HG02623 (cell line): ENCODE results near the gene INSC.

ENCODE experiments used
- ATAC-seq: cut with Tn5 transposase; IDR thresholded peaks from one replicate; pipeline ENCODE4 v1.9.1; 2021; ENCODE audit warnings: moderate library complexity; ENCODE audit not compliant: unreplicated experiment

The INSC gene

GRCh38 chr11:15108592-15109130 is 6.1 kb upstream of the INSC start:
- ATAC-seq: no peak

- ATAC-seq: no peak
Observed at GRCh38 chr11:15109602-15110001, 5.1 kb upstream of the INSC start.

GRCh38 chr11:15111215-15111614 is 3.5 kb upstream of the INSC start:
- no peak for ATAC-seq

- no peak for ATAC-seq
Observed at GRCh38 chr11:15112131-15112541, 2.6 kb upstream of the INSC start.

- peak; percentile 95 for ATAC-seq
Observed at GRCh38 chr11:15113381-15113780, 1.3 kb upstream of the INSC start.

DNA sequence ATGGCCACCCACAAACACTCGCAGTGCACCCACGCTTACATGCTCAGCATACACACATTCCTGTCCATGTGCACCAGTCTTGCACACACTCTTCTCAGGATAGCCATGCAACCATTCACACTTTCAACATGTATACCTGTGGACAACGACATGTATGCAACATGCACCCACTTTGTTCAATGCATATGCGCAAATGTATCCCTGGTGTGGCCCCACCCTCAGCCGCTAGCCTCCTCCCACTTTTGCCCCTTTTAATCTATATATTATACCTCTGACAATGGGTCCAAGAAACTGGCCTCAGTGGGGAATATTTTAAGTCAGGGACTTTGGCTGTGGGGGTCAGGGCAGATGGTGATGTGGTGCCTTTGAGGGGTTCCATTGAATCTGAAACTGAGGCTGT is 963 bp downstream of the INSC start:
- no peak for ATAC-seq

DNA sequence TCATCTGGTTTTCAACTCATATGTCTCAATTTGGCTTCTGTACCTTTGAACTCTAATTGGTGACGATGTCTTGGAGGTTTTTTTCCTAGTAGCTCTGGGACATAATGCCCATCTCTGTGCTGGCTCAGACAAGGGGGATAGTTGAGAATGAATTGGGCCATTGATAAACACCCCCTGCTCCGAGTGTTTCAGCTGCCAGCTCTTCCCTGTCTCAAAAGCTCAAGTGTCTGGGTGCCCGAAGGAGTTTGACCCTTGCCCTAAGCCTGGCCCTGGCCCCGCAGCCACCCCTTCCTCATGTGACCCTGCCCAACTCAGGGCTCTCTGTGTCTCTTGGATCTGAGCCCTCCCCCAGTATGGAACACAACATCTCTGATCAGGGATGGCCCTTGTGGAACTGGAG is 3.0 kb downstream of the INSC start:
- no peak for ATAC-seq

DNA sequence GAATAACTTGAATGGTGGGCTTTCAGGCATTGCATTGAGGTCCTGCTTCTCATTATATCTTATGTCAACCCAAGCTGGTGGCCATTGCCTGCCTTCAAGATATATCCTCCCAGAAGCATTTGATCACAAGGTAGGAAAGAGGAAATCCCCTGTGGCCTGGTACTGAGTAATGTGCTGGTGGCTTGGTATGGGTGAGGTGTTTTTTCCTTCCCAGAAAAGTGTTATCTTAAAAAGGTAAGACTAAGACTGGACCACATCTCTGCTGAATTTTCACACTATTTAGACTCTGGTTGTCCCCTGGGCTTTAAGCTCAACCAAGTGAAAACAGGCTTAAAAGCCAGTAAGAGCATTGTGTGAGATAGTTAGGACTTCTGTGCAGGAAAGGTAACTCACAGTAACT is 3.7 kb downstream of the INSC start:
- no peak for ATAC-seq

GRCh38 chr11:15119352-15119751 is 4.6 kb downstream of the INSC start:
- no peak for ATAC-seq

DNA sequence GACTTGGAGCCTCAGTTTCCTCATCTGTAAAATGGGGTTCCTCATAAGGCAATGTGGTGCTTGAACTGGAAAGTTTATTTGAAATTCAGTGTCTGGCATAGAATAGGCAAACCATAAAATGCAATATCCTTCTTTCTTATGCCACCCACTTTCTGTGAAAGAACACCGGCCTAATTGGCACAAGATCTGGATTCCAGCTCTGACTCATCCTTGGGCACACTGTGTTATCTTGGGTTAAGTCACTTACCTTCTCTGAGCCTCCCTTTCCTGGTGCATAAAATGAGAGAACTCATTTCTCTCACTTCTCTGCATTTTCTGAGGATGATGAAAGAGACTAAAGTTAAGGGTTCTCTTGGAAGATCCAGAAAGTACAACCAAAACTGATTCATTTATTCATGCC is 5.1 kb downstream of the INSC start:
- ATAC-seq: no peak

DNA sequence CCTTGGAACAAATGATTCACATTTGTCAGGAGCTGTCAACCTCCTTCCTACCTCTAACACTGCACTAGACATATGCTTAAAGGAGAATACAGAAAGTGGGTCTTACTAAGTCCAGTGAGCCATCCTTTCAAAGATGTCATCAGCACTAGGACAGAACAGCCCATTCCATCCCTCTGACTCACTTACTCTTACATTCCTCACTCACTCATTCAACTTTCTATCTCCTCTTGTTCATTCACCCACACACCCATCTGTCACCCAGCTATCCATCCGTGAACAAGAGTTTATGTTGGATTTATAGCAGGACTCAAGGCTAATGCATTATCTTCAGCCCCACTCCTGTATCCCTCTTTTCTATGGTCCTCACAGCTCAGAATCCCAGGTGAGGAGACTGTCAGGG is 9.1 kb downstream of the INSC start:
- no peak for ATAC-seq

DNA sequence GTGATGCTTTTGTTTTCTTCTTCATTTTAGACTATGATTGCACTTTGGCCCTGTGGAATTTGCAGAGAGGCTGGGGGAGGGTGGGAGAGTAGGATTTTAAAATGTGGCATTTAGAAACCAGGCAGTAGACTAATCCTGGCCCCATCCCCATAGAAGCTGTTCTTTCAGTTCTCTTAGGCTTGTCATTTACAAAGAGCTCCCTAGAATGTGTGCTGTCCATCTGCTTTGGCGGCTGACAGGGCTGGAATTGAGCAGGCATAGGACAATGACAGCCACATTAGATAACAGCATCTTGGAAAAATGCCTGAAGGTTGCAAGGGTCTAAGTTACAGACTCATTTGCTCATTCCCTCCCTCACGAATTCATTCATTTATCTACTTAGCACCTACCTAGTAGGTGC is 9.8 kb downstream of the INSC start:
- ATAC-seq: no peak

GRCh38 chr11:15127341-15127740 is 12.6 kb downstream of the INSC start:
- no peak for ATAC-seq

- no peak for ATAC-seq
Observed at GRCh38 chr11:15128621-15129020, 13.9 kb downstream of the INSC start.

DNA sequence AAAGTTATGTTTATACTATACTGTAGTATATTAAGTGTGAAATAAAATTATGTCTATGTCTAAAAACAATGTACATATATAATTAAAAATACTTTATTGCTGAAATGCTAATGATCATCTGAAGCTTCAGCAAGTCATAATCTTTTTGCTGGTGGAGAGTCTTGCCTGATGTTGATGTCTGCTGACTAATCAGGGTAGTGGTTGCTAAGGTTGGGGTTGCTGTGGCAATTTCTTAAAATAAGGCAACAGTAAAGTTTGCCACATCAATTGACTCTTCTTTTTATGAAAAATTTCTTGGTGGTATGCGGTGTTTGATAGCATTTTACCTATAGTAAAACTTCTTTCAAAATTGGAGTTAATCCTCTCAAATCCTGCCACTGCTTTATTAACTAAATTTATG is 21.4 kb downstream of the INSC start:
- ATAC-seq: no peak

DNA sequence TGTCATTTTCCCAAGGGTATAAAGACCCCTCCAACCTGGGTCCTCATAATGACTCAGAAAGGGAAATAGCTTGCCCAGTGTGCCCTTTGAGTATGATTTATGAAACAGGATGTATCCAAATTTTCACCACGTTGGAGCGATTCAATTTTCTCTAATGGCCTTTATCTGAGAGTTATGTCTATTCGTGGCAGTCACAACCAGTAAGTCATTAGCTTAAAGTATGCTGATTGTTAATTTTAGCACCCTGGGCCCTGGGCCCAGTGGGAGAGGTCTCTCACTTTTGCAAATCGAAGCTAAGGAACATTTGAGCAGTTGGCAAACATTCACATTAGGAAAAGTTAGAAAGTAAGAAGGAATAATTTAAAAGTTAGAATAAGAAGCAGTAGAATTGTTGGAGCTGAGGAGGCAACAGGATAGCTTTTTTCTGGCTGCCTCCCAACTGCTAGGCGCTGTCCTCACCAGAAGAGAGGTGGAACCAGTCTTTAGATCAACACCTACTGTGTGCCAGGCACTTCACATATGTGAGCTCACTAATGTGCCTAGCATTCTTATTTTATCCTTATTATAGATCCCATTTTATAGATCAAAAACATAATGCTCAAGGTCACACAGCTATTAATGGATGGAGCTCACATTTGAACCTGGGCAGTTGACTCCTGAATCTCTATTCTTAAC is 24.5 kb downstream of the INSC start:
- ATAC-seq: no peak

DNA sequence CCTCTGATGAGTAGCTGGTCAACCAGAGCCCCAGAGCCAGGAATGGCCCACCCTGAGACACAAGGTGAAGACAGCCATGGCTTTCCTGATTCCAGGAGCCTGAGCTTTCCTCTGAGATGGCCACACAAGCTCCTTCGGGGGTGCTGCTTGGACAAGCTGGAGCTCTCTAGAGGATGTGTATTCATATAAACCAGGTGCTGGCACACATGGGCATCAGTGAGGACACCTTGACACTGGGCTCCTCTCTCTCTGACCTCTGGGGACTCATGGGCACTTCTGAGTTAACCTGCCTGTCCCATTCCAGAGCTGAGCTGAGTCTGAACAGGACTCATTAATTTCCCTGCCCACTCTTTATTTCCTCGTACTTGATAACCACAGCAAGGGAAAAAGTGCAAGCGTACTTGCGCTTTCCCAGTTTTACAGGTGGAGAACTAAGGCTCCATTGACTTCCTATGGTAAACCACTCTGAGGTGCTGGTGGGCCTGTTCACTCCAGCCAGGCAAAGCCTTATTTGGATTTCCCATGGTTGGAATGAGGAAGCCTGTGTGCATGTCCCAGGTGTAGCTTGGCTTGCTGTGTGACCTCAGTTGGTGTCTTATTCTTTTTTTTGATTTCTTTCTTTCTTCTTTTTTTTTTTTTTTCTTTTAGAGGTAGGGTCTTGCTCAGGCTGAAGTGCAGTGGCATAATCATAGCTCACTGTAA is 25.4 kb downstream of the INSC start:
- ATAC-seq: no peak

DNA sequence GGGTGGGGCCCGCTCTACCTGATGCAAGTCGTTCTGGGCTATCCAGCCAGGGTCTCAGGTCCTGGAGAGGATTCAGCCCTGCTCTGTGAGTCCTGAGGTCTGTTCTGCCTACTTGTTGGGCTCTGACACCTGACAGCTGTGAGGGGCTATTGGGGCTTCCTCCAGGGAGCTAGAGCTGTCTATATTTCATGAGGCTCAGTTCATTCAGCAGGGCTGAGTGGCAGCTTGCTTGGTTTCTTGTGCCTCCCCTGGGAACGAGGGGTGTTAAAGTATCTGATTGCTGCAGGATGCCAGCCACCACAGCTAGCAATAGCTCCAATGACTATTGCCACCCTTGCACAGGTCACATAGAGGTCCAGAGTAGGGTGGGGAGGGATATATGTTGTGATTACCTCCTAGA is 26.7 kb downstream of the INSC start:
- ATAC-seq: no peak

DNA sequence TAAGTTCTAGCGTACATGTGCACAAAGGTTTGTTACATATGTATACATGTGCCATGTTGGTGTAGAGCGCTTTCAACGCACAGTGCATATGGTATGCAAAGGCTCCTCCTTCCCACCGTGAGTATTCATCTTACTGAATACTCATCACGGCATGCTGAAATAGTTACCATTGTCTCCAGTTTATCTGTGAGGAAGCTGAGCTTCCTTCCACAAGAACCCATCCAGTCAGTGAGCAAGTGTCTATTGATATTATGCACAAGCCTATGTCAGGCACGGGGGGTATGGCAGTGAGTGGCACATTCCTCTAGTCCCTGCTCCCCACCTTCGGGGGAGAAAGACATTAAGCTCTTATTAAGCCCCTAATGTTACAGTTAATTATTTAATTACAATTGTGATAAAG is 28.1 kb downstream of the INSC start:
- ATAC-seq: no peak

DNA sequence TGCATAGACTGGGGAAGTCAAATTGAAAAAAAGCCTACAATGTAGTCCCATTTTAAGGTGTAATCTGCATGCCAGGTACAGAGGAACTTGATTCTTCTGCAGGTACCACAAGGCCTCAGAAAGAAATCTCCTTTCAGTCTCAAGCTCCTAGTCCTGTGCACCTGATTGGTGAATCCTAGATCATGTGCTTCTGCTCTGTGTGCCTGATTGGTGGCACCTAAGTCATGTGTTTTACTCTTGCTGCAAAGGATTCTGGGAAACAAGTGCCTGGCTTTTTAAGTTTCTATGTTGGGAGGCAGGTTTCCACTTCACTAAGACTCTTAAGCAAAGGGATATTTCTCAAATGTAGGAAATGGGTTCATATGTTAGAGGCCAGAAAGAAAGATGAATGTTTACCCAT is 29.1 kb downstream of the INSC start:
- ATAC-seq: no peak

DNA sequence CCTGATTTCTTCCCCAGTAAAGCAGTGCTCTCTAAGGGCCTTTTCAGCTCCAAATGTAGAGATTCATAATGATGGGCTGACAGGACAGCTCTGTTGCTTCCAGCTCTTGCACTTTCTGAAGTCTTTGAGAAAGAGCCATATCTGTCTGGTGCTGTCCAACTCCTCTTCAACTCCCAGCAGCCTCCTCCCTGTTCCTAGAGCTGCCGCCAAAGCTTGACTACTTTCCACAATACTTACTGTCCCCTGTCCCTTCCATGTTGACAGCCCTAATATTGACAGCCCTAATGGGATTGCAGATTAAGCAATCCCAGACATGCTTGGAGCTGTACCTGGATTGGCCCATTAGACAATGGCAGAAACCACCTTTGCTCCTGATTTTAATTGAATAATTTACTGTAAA is 29.6 kb downstream of the INSC start:
- no peak for ATAC-seq

DNA sequence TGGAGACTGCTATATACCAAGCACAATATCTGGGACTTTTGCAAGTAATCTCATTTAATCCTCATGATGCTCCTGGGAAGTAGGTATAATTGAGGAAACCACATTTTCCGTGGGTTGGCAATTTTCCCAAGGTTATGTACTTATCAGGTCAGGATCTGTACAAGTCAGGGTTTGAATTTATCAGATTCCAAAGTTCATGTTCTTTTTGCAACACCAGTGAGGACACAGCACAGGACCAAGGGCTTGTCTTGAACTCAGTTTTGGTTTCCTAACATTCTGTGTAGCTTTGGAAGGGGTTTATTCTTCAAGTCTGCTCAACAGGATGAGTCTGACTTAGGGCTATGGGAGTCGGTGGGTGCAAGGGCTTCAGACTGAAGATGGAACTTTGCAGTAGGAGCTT is 30.4 kb downstream of the INSC start:
- ATAC-seq: no peak

GRCh38 chr11:15145615-15146014 is 30.9 kb downstream of the INSC start:
- no peak for ATAC-seq
